ENCODE data around the gene EYS.

- TF ChIP-seq CTCF (IDR thresholded peaks at IDR 0.05; ENCODE audit: low read depth, low read length, missing input control): no peak
- no peak for TF ChIP-seq ZBTB33 (IDR thresholded peaks at IDR 0.05)
- TF ChIP-seq YY1 (IDR thresholded peaks at IDR 0.05): no peak
- TF ChIP-seq JUND (IDR thresholded peaks at IDR 0.05): no peak
- no peak for TF ChIP-seq TAF1 (conservative IDR thresholded peaks at IDR 0.05)
- no peak for TF ChIP-seq RXRA (IDR thresholded peaks at IDR 0.05)
- TF ChIP-seq MAX (IDR thresholded peaks at IDR 0.05): no peak
These were observed 1425.9 kb downstream of the EYS start for GRCh38 chr6:64281167-64281566.
